Central memory CD8-positive, alpha-beta T cell (primary cell): ENCODE measurements around the gene DOCK7.
A peak's percentile ranks its signal among the peaks of the same experiment; 100 is the strongest.

Experiments
- ATAC-seq: fragments of 150-1000 bp; cut with Tn5 transposase; replicated peaks from 2 replicates; pipeline ENCODE4 v1.10.0; 2022; ENCODE audit warnings: mild to moderate bottlenecking, moderate FRiP score, moderate number of reproducible peaks; ENCODE audit not compliant: poor library complexity, severe bottlenecking; ENCODE audit errors: extremely low read depth
- DNase-seq, 2 donors: peaks; one replicate each; pipeline ENCODE4 v3.0.0; 2021; ENCODE audit warnings: low spot score in 2 of 2
- H3K27ac Mint-ChIP-seq: one replicate; pipeline ENCODE4 v1.8.0; 2022; ENCODE audit warnings: low read depth, mild to moderate bottlenecking, moderate library complexity, mixed read lengths
- H3K27me3 Mint-ChIP-seq: one replicate; pipeline ENCODE4 v1.8.0; 2022; ENCODE audit warnings: mixed read lengths
- H3K36me3 Mint-ChIP-seq: one replicate; pipeline ENCODE4 v1.8.0; 2022; ENCODE audit warnings: mild to moderate bottlenecking, moderate library complexity, mixed read lengths; ENCODE audit not compliant: insufficient read depth
- H3K4me1 Mint-ChIP-seq: one replicate; pipeline ENCODE4 v1.8.0; 2022; ENCODE audit warnings: mixed read lengths
- H3K4me3 Mint-ChIP-seq: one replicate; pipeline ENCODE4 v1.8.0; 2022; ENCODE audit warnings: mild to moderate bottlenecking, moderate library complexity, mixed read lengths
- H3K9me3 Mint-ChIP-seq: one replicate; pipeline ENCODE4 v1.8.0; 2022; ENCODE audit warnings: mixed read lengths

The DOCK7 gene

DNA sequence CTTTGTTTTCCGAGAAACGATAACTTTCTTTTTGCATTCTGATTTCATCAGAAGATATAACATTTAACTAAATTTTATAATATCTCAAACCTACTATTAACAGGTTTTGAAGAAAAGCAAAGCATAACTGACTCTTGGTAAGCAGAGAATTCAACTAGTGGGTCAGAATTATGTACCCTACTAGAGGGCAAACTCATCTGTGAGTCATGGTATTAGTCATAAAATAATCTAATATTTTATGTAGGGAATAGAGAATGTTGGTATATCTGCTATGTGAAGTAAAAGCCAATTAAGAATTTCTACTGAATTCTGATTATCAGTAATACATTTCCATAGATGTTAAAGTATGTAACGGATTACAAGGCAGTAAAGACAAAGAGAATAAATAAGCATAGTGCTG is 194.5 kb downstream of the DOCK7 start:
- Mint-ChIP-seq H3K27ac (no peak overlapping the region), H3K9me3 (no peaks in the 10 kb centered on the region), H3K36me3 (peaks cover 14% of the 10 kb centered on the region), H3K27me3 (no peaks in the 10 kb centered on the region), H3K4me1 (no peaks in the 10 kb centered on the region), H3K4me3 (no peak overlapping the region)
- ATAC-seq (no peak), DNase-seq (no peak)

DNA sequence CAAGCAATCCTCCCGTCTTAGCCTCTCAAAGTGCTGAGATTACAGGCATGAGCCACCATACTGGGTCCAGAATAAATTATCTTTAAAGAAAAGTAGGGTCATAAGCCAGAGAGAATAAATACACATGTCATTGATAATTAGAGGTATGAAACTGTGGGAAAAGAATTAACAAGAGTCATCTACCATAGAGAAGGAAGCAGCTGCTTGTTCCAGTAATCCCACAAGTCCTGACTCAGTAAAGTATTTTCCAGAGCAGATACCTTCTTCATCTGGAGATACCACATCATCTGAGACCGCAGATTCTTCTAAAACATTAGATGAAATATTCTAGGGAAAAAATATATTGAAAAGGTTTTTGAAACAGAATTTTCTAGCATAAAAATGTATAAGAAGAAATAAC is 195.7 kb downstream of the DOCK7 start:
- no peak for DNase-seq
- ATAC-seq: no peak
- Mint-ChIP-seq H3K36me3 (peaks cover 17% of the 10 kb centered on the region), H3K9me3 (no peaks in the 10 kb centered on the region), H3K27ac (no peak overlapping the region), H3K4me1 (no peaks in the 10 kb centered on the region), H3K27me3 (no peaks in the 10 kb centered on the region), H3K4me3 (no peak overlapping the region)

GRCh38 chr1:62487956-62488355 is 200.2 kb downstream of the DOCK7 start:
- ATAC-seq: no peak

GRCh38 chr1:62484824-62485468 is 203.2 kb downstream of the DOCK7 start:
- Mint-ChIP-seq H3K4me1 (no peaks in the 10 kb centered on the region), H3K36me3 (peaks cover 10% of the 10 kb centered on the region), H3K9me3 (no peaks in the 10 kb centered on the region), H3K4me3 (no peak overlapping the region), H3K27me3 (no peaks in the 10 kb centered on the region), H3K27ac (no peak overlapping the region)
- ATAC-seq (no peak), DNase-seq (no peak)

More at GRCh38 chr1:62487956-62488355, 200.2 kb downstream of the DOCK7 start:
- Mint-ChIP-seq H3K9me3 (no peaks in the 10 kb centered on the region), H3K27me3 (no peaks in the 10 kb centered on the region), H3K4me3 (no peak overlapping the region), H3K4me1 (no peaks in the 10 kb centered on the region), H3K27ac (no peak overlapping the region), H3K36me3 (peaks cover 11% of the 10 kb centered on the region)
- DNase-seq: no peak

GRCh38 chr1:62481681-62482080 is 206.5 kb downstream of the DOCK7 start:
- Mint-ChIP-seq H3K9me3 (no peaks in the 10 kb centered on the region), H3K4me3 (no peak overlapping the region), H3K4me1 (no peaks in the 10 kb centered on the region), H3K27ac (no peak overlapping the region), H3K36me3 (peaks cover 5% of the 10 kb centered on the region), H3K27me3 (no peaks in the 10 kb centered on the region)
- ATAC-seq (no peak), DNase-seq (no peak)

DNA sequence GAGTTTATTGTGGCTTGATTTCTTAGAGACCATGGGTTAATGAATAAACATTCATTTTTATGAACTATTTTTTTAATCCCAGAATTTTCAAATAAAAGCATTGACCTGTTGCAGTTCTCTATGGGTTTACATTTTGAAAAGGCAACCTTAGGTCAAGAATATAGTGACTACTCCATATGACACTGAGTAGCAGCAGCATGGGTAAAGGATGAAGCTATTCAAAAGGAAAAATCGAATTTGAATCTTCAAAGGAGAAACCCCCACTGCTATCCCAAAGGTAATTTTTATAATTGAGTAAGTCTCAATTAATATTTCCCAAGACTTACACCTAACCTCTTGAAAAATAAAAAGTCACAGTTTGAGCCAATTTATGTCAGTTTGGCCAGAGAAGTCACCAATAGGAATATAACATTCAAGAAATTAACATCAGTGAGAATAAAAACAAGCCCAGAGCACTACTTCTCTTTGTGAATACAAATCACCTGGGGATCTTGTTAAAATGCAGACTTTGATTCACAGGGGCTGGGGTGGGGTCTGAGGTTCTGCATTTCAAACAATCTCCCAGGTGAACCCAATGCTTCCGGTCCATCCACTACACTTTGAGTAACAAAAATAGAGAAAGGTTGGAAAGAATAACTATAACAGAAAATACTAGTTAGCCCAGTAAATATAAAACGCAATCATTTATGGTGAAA is 211.5 kb downstream of the DOCK7 start:
- ATAC-seq: no peak
- peaks cover 12% of the 10 kb centered on the region for H3K36me3 Mint-ChIP-seq
- no peaks in the 10 kb centered on the region for H3K9me3 Mint-ChIP-seq
- no peak overlapping the region for H3K4me3 Mint-ChIP-seq
- H3K4me1 Mint-ChIP-seq: no peaks in the 10 kb centered on the region
- H3K27ac Mint-ChIP-seq: no peak overlapping the region
- no peak for DNase-seq
- no peaks in the 10 kb centered on the region for H3K27me3 Mint-ChIP-seq

- peaks cover 3% of the 10 kb centered on the region for H3K36me3 Mint-ChIP-seq
- DNase-seq: no peak
- H3K4me3 Mint-ChIP-seq: no peak overlapping the region
- H3K4me1 Mint-ChIP-seq: no peaks in the 10 kb centered on the region
- no peaks in the 10 kb centered on the region for H3K9me3 Mint-ChIP-seq
- no peak overlapping the region for H3K27ac Mint-ChIP-seq
- H3K27me3 Mint-ChIP-seq: no peaks in the 10 kb centered on the region
- ATAC-seq: no peak
These were observed 221.1 kb downstream of the DOCK7 start for GRCh38 chr1:62467092-62467491.

- H3K4me3 Mint-ChIP-seq: no peak overlapping the region
- H3K27me3 Mint-ChIP-seq: no peaks in the 10 kb centered on the region
- H3K36me3 Mint-ChIP-seq: peaks cover 3% of the 10 kb centered on the region
- no peak for ATAC-seq
- H3K9me3 Mint-ChIP-seq: no peaks in the 10 kb centered on the region
- no peaks in the 10 kb centered on the region for H3K4me1 Mint-ChIP-seq
- H3K27ac Mint-ChIP-seq: no peak overlapping the region
- no peak for DNase-seq
These were observed 225.8 kb downstream of the DOCK7 start for GRCh38 chr1:62462370-62462769.

DNA sequence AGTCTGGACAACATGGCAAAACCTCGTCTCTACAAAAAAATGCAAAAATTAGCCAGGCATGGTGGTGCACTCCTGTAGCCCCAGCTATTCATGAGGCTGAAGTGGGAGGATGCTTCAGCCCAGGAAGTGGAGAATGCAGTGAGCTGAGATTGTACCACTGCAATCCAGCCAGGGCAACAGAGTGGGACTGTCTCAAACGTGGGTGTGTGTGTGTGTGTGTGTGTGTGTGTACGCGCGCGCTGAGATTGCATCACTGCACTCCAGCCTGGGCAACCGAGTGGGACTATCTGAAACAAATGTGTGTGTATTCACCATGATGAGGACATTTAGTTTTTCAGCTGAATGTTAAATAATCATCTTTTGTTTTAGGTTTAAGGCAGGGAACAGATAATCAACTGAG is 230.2 kb downstream of the DOCK7 start:
- H3K4me1 Mint-ChIP-seq: no peaks in the 10 kb centered on the region
- H3K27me3 Mint-ChIP-seq: no peaks in the 10 kb centered on the region
- H3K9me3 Mint-ChIP-seq: no peaks in the 10 kb centered on the region
- no peak for DNase-seq
- H3K27ac Mint-ChIP-seq: no peak overlapping the region
- peaks cover 12% of the 10 kb centered on the region for H3K36me3 Mint-ChIP-seq
- no peak overlapping the region for H3K4me3 Mint-ChIP-seq
- ATAC-seq: no peak

DNA sequence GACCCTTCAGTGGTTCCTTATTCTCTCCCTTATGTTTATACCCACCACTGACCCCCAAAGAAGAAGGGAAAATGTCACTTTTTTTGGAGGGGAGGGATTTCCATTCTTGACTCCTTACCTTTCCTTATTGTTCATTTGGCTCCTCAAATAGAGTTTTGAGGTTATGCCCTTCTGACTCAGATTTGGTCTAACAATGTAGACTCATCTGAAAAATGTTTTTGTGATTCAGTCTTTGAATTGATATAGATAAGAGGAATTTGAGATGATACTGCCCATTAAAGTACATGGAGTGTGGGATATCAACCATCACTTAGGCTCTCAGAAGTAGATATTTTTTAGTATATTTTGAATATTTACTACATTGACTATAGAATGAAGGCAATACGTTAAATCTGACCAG is 235.2 kb downstream of the DOCK7 start:
- no peak overlapping the region for H3K4me3 Mint-ChIP-seq
- H3K27ac Mint-ChIP-seq: no peak overlapping the region
- DNase-seq (no peak), ATAC-seq (no peak)
- H3K27me3 Mint-ChIP-seq: no peaks in the 10 kb centered on the region
- H3K36me3 Mint-ChIP-seq: peaks cover 35% of the 10 kb centered on the region
- peaks cover 15% of the 10 kb centered on the region for H3K4me1 Mint-ChIP-seq
- H3K9me3 Mint-ChIP-seq: no peaks in the 10 kb centered on the region

GRCh38 chr1:62450301-62450700 is 237.9 kb downstream of the DOCK7 start:
- no peak for DNase-seq
- H3K4me1 Mint-ChIP-seq: peaks cover 18% of the 10 kb centered on the region
- peaks cover 52% of the 10 kb centered on the region for H3K36me3 Mint-ChIP-seq
- H3K4me3 Mint-ChIP-seq: peak overlapping the region; percentile 53
- peak overlapping the region; percentile 67 for H3K27ac Mint-ChIP-seq
- no peaks in the 10 kb centered on the region for H3K9me3 Mint-ChIP-seq
- ATAC-seq: peak; percentile 36
- no peaks in the 10 kb centered on the region for H3K27me3 Mint-ChIP-seq

DNA sequence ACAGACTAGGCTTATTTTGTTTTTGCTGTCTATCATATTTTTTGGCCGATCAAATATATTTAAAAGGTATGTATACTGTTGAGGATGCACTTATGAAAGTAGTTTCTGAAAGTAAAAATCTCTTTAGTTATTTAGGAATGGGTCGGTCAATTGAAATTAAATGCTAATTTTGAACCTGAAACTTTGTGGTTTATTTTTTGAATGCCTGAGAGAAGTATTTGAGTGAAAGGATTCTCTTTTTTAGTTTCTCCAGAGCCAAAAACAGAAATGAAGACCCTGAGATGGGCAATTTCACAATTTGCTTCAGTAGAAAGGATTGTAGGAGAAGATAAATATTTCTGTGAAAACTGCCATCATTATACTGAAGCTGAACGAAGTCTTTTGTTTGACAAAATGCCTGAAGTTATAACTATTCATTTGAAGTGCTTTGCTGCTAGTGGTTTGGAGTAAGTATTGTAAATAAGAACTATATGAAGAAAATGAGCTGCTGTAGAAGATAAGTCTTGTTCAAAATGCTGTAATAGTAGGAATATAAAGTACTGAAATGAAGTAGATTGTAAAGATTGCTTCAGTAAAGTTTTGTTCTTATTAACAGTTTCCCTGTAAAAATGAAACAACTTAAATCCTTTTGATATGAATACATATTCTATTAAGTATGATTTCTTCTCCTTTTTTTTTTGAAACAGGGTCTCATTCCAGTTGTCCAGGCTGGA is 239.8 kb downstream of the DOCK7 start:
- DNase-seq (no peak), ATAC-seq (no peak)
- peaks cover 27% of the 10 kb centered on the region for H3K4me1 Mint-ChIP-seq
- no peaks in the 10 kb centered on the region for H3K27me3 Mint-ChIP-seq
- no peak overlapping the region for H3K4me3 Mint-ChIP-seq
- no peak overlapping the region for H3K27ac Mint-ChIP-seq
- H3K36me3 Mint-ChIP-seq: peaks cover 54% of the 10 kb centered on the region
- no peaks in the 10 kb centered on the region for H3K9me3 Mint-ChIP-seq

DNA sequence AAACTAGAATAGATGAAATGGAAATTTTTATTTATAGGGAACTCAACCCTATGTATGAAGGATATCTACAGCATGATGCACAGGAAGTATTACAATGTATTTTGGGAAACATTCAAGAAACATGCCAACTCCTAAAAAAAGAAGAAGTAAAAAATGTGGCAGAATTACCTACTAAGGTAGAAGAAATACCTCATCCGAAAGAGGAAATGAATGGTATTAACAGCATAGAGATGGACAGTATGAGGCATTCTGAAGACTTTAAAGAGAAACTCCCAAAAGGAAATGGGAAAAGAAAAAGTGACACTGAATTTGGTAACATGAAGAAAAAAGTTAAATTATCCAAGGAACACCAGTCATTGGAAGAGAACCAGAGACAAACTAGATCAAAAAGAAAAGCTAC is 243.5 kb downstream of the DOCK7 start:
- H3K27ac Mint-ChIP-seq: no peak overlapping the region
- DNase-seq (no peak), ATAC-seq (no peak)
- H3K36me3 Mint-ChIP-seq: peaks cover 58% of the 10 kb centered on the region
- H3K27me3 Mint-ChIP-seq: no peaks in the 10 kb centered on the region
- peaks cover 32% of the 10 kb centered on the region for H3K4me1 Mint-ChIP-seq
- H3K4me3 Mint-ChIP-seq: no peak overlapping the region
- H3K9me3 Mint-ChIP-seq: no peaks in the 10 kb centered on the region
